GM21390 (cell line): Measurements from ENCODE around the gene PDXP.
"Not testable (repeated sequence)": the region's sequence is repeated elsewhere in the genome, so short reads cannot be mapped to it uniquely, and the experiment has no call there.

Experiments used
- ATAC-seq: cut with Tn5 transposase; IDR thresholded peaks from one replicate; pipeline ENCODE4 v1.9.1; 2021; ENCODE audit not compliant: unreplicated experiment

The PDXP gene

DNA sequence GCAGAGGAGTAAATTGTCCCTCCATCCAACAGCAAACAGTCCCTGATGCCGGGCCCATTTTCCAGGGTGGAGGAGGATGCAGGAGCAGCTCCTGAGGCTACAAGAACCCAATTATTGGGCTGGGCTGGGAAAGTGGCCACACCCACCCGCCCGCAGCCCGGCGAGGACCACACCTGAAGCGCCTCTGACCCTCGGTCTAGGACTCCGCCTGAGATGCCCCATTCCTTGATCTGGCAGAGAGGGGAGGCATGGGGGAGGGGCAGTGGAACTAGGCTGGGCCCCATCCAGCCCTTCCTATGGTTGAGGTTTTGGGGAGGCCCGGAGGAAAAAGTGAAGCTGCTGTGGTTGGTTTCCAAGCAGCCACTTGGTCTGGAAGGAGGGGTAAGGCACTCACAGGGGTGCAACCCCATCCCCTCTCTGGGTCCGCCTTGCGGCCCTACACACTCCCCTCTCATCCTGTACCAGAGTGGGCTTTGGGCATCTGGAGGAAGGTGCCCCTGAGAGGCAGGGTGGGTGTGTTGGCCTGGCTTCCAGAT is 14.5 kb downstream of the PDXP start:
- ATAC-seq: no peak

DNA sequence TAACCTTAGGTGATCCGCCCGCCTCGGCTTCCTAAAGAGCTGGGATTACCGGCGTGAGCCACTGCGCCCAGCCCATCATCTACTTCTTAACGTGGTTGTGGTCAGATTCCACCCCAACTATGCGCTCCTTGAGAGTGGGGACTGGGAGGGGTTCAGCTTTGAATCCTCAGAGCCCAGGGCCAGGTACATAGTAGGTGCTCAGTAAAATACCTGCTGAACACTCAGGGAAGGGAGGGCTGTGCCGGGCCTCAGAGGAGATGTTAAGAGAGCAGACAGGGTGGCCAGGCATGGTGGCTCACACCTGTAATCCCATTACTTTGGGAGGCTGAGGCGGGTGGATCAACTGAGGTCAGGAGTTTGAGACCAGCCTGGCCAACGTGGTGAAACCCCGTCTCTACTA is 15.7 kb downstream of the PDXP start:
- no peak for ATAC-seq

DNA sequence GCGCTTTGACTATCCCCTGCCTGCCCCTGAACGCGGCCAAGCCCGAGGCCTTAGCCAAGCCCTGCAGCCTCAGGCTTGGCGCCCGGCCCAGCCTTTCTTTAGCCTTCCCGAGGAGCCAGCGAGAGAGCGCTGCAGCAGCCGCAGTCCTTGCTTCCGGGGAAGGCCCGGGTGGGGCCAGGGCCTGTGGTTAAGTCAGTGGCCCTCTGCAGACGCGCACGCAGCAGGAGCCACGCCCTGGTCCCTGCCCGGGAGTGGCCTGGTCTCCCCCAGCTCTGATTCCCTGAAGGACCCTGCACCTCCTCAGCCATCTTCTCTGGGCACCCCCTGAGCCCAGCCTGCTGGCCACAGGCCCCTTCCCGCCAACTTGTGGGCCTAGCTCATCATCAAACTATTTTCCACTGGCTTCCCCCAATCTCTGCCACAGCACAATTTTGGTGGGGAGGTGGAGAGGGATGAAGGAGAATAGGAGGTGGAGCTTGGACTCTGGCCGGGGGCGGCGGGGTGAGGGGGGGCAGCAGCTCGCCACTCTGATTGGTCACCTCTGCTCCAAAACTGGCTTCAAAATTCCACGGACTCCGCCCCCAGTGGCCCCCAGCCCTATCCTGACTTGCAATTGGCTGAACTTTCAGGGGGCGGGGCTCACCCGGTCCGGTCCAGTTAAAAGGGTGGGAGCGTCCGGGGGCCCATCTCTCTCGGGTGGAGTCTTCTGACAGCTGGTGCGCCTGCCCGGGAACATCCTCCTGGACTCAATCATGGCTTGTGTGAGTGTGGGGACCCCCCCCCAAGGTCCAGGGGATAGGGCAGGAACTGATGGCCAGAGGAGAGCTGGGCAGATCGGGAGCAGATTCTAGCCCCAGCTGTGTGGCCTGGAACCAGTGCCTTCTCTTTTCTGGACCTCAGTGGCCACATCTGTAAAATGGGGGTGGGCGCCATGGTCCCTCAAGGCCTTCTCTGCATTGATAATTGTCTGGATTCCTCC is 16.7 kb downstream of the PDXP start, which contains the start of gene LGALS1:
TSS of gene LGALS1 (plus strand) at position 686 of the 979 bp plus-strand sequence. CDS start at position 753, 67 bp downstream.
- peak; percentile 47 for ATAC-seq

DNA sequence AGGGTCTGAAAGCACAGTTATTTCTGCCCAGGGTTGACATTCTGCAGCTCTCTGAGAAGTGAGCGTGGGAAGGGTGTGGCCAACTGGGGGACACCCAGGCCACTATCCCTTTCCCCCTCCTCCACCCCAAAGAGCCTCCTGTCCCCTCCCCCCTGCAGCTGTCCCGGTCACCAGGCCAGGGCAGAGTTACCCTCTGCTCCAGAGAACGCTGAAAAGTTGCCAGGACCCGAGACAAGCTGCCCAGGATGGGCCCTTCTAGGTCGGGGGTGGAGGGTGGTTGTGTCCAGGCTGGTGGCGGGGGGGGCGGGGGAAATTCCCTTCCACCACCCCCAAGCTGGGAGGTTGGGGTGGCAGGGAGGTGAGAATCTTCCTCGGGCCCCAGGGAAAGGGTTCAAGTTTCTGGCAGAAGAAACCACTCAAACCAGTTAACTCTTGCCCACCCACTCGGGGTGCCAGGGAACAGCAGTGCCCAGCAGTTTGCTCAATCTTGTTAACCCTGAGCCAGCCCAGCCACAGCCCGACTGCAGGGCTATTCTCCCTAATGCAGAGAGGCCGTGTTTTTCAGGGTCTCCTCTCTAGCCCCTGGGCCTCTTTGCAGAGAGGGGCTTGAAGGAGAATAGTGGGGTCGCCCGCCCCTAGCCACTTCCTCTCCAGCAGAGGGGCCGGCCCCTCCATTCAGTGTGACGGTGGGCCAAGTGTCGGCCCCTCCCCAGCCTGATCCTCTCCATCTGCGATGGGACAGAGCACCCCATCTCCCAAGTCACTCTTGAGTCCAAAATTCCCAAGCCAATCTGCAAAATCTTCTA is 17.6 kb downstream of the PDXP start:
- ATAC-seq: peak; percentile 12

DNA sequence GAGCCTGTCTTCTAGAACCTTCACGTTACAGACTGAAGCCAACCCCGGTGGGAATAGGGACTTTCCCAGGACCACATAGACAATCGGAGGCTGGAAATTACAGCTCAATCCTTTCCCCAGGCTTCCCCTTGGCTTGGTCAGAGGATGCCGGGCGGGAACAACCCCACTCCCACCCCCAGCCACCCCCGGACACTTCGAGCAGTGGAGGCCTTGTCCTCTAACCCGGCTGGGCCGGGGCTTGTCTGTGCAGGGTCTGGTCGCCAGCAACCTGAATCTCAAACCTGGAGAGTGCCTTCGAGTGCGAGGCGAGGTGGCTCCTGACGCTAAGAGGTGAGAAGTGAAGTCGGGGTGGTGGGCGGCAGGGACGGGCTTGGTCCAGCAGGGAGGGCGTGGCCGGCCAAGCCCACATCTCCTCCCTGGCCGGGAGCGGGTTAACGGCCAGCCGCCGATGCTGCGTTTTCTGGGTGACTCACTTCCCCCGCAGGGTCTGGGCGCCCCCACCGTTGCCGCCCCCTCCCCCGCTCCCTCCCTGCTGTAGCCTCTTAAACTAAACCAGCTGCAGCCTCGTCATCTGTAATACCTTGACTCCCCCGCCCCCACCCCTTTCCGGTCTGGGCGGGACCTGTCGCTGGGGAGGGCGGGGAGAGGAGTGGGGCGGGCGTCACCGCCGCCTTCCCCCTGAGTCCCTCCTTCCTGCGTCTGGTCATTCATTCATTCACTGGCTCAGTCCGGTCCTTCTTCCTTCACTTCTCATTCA is 18.4 kb downstream of the PDXP start:
- peak; percentile 44 for ATAC-seq

DNA sequence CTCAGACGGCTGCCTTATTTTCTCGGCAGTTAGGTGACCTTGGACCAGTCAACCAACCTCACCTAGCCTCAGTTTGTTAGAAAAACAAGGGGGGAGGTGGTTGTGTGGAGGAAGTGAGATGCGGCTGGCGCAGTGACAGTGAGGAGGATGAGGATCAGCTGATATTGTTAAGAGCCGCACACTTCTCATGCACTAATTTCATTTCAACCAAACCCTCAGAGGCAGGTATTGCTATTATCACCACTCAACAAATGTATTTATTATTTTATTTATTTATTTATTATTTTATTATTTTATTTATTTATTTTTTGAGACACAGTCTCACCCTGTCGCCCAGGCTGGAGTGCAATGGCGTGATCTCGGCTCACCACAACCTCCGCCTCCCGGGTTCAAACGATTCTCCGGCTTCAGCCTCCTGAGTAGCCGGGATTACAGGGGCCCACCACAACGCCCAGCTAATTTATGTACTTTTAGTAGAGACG is 19.0 kb downstream of the PDXP start:
- no peak for ATAC-seq

DNA sequence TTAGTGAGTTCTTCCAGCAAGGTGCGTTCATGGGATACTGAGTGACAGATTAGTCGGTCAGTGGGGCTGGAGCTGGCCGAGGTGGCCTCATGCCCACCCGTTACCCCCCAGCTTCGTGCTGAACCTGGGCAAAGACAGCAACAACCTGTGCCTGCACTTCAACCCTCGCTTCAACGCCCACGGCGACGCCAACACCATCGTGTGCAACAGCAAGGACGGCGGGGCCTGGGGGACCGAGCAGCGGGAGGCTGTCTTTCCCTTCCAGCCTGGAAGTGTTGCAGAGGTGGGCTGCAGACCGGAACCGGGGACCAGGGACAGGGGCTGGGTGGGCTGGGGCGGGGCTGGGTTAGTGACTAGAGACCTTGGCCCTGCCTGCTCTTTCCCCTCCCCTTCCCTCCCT is 19.8 kb downstream of the PDXP start:
- ATAC-seq: no peak

DNA sequence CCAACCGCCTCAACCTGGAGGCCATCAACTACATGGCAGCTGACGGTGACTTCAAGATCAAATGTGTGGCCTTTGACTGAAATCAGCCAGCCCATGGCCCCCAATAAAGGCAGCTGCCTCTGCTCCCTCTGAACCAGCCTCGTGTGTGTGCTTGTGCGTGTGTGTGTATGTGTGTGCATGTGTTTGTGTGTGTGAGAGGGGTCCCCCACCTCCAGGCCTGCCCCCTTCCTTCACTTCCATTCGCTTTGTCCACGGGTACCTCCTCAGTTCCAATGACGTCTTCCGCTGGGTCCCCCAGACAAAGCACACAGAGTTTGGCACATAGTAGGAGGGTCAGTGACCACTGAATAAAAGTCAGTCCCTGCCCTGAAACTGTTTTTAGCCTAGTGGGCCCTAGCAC is 21.1 kb downstream of the PDXP start:
- no peak for ATAC-seq

DNA sequence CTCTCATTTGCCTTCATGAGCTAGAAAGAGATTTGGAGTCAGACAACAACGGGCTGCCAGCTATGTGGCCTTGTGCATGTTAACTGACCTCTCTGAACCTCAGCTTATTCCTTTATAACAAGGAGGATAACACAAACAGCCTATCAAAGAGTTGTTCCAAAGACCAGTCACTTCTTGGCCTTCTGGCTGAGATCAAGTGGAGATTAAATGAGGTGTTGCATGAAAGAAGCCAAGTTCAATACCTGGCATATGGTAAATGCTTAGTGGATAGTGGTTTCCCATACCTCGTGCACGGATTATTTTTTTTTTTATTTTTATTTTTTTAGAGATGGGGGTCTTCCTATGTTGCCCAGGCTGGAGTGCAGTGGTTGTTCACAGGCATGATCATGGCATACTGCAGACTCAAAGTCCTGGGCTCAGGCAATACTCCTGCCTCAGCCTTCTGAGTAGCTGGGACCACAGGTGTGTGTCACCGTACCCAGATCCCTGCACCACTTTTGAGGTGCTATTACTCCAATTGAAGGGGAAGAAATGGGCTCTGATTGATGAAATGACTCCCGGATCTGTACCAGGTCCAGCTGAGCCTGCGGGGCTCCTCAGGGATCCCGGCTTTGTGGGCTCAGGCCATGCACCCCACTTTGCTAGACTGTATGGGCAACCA is 21.8 kb downstream of the PDXP start:
- ATAC-seq: no peak

DNA sequence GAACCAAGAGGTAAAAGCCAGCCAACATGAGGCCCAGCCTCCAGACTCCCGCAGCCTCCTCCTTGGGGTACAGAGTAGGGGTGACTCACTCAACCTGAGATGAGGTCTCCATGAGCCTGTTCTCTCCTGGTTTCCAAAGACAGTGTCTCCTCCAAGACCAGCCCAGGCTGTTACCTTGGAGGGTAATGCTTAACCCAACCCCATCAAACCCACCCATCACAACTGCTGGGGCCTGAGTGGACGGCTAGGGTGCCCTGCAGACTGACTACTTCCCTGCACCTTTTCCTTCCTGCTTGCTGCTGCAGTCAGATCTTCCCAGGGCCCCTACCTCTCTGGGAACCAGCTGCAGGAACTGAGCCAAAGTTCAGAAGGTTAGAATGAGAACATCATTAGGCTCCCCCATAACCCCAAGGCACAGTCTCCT is 22.5 kb downstream of the PDXP start:
- ATAC-seq: no peak

DNA sequence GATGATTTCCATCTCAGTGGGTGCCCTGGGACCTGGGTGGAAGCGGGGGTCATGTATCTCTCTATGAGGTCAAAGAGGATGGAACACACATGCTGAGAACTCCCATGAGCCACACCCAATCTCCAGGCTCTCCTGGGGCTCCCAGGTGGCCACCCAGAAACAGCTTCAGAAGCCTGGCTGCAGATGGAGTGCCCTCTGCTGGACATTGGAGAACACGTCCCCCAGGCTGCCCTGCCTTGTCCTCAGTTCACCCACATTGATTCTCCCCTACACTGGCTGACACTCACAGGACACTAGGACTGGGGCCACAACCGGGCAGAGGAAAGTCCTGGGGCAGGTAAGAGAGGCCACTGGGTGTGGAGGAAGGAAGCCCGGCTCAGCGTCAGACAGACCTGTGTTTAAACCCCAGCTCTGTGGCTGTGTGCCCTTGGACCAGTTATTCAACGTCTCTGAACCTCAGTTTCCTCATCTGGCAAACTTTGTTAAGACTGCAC is 23.1 kb downstream of the PDXP start:
- ATAC-seq: no peak

DNA sequence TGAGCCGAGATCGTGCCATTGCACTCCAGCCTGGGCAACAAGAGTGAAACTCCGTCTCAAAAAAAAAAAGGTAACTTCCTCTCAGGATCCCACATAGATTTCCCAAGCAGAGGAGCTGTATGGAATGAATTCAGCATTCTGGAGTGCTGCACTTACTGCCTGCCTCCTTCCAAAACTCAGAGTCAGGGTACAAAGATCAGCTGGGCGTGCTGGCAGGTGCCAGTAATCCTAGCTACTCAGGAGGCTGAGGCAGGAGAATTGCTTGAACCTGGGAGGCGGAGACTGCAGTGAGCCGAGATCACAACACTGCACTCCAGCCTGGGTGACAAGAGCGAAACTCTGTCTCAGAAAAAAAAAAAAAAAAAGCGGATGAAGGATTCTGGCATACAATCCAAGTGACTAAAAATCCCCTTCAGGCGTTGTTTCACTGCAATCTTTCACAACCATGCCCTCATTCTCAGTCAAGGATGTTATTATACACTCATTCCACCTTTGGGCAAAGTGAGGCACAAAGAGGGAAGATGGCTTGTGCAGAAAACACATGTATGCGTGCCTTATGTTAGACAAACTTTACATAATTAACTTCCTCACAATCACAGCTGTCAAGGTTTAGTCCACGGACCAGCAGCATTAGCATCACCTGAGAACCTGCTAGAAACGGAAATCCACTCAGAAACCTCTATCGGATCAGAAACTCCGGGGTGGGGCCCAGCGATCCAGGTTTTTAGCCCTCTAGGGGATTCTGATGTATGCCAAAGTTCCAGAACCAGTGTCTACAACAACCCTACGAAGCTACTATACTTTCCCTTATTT is 26.5 kb downstream of the PDXP start:
- no peak for ATAC-seq

DNA sequence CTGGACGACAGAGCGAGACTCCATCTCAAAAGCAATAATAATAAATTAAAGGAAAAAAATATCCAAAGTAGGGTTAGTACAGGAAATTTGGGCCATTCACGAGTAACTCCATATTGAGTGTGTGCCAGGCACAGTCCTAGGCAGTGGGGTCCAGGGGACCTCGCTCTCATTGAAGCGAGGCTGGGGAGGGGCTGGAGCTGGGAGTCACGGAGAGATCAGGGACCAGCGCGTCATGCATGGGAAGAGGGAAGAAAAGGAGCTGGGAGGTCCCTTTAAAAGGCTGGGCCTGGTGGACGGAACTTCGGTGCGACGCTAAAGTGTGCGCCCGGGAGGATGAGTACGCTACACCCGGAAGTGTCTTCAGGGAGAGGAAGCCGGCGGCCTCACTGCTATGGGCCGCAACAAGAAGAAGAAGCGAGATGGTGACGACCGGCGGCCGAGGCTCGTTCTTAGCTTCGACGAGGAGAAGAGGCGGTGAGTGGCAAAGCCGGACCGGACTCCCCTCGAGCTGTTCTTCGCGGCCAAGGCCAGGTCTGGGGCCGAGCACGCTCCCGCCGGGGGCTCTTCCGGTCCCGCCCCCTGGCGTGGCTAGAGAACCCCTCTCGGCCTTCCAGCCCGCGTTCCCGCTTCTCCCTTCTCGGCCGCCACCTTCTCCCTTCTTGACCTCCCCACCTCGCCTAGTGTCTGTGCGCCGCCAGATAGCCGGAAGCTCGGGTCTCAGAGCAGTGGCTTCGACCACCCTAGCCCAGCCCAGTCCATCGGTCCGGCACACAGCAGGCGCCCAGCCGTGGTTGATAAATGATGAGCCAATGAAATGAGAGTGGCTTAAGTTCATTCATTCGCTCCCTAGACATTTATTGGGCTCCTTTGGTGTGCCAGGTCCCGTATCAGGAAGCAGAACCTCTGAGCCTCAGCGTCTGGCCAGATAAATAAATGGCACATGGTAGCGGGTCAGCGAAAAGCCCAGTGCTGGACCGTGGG is 27.8 kb downstream of the PDXP start, which contains the start of gene NOL12:
TSS of gene NOL12 (plus strand) at position 342 of the 981 bp plus-strand sequence. CDS start at position 392, 50 bp downstream.
- ATAC-seq: peak; percentile 76

DNA sequence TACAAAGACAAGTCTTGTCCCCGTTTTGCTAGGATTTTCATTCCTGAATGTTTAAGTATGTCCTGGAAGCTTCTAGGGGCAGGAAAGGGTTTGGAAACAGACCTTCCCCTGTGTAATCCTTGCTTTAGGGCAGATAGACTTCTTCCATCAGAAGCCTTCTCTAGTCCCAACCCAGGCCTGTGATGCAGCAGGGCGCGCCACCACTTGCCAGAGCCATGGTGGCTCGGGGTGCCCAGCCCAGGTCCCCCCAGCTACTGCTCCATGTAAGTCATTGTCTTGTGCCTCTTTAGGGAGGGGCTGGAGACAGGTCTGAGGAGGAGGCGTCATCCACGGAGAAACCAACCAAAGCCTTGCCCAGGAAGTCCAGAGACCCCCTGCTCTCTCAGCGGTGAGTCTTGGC is 31.9 kb downstream of the PDXP start:
- ATAC-seq: no peak

DNA sequence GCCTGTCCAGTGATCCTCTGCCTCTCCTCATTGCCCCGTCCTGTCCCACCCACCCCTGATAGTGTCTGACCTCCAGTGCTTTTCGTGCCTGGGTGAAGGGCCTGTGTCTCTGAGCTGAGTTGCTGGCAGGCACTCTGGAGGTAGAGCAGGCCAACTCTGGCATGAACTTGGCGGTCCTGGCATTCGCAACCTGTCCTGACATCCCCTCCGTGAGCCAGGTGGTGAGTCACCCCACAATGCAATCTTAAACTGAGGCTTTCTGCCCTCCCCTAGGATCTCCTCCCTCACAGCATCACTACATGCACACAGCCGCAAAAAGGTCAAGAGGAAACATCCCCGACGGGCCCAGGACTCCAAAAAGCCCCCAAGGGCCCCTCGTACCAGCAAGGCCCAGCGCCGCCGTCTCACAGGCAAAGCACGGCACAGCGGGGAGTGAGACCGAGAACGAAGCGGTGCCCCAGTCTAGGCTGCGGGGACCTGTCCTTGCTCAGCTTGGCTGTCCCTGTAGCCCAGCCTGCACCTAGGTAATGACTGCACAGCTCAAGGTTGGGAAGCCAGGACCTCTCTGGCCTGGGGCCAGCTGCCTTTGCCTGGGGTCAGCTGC is 32.5 kb downstream of the PDXP start:
- ATAC-seq: no peak

DNA sequence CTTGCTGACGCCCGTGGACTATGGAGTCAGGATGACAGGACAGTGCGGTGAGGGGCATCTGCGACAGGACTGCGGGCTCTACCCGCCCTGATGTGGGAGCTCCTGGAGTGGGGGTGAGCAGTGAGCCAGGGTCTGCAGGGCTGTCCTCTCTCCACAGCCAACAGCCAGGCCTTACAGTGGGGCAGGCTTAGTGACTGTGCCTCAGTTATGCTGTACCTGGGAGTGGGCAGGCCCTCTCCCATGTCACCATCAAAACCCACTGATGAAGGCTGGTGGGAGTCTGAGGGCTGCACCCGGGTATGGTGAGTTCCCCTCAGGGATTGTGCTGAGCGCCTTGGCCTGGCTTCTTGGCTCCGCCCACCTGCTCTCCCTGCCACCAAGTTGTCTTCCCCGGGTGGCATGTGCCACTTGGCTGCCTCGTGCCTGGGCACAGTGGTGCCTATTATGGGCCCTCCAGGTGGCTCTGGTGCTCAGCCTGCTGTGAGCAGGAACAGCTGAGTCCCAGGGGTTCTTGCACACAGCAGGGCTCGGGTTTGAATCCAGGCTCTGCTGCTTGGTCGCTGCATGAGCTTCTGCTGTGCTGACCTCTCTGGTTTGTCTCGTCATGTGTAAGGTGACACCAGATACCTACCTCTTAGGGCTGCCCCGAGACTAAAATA is 34.2 kb downstream of the PDXP start:
- no peak for ATAC-seq

DNA sequence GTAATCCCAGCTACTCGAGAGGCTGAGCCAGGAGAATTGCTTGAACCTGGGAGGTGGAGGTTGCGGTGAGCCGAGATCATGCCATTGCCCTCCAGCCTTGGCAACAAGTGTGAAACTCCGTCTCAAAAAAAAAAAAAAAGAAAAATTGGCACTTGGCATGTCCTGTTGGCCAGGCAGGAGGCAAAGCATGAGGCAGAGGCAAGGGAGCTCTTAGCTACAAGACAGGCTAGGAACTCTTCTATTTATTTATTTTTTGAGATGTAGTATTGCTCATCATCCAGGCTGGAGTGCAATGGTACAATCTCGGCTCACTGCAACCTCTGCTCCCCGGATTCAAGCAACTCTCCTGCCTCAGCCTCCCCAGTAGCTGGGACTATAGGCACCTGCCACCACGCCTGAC is 35.6 kb downstream of the PDXP start:
- ATAC-seq: not testable (repeated sequence)
